Spinal cord (tissue), 10 donors: Measurements from ENCODE around the gene UPK3B. TPM values are rescaled to one million over a fixed set of nuclear protein-coding genes. Genes with fewer than 3 reads are reported as not detected.
"Not testable (repeated sequence)": the region's sequence is repeated elsewhere in the genome, so short reads cannot be mapped to it uniquely, and the experiment has no call there.

ENCODE experiments used
- DNase-seq, 6 donors: peaks; one replicate each; pipeline versions ENCODE4 v3.0.0 to v3.0.0-alpha.2; 2013 to 2015; ENCODE audit warnings: low spot score in 6 of 6, low read depth in 4 of 6
- H3K27ac ChIP-seq: one replicate; pipeline ENCODE4 v1.5.1; 2013; ENCODE audit warnings: low read depth, low read length, control low read depth
- H3K27me3 ChIP-seq: one replicate; pipeline ENCODE4 v1.6.1; 2013; ENCODE audit warnings: low read length; ENCODE audit not compliant: control insufficient read depth, insufficient read depth
- H3K36me3 ChIP-seq: one replicate; pipeline ENCODE4 v1.6.1; 2013; ENCODE audit warnings: low read length; ENCODE audit not compliant: control insufficient read depth, insufficient read depth
- H3K4me1 ChIP-seq: one replicate; pipeline ENCODE4 v1.6.1; 2013; ENCODE audit warnings: low read length; ENCODE audit not compliant: control insufficient read depth, insufficient read depth
- H3K4me3 ChIP-seq: one replicate; pipeline ENCODE4 v1.5.1; 2013; ENCODE audit warnings: low read depth, low read length, control low read depth
- H3K9me3 ChIP-seq: one replicate; pipeline ENCODE4 v1.6.1; 2013; ENCODE audit warnings: low read length; ENCODE audit not compliant: control insufficient read depth, insufficient read depth
- WGBS: methylation state at CpG from one replicate; pipeline ENCODE4 v1.1.5; 2013; ENCODE audit warnings: missing lambda C conversion rate; ENCODE audit not compliant: insufficient coverage; 5-methylcytosine and 5-hydroxymethylcytosine counted together
- polyA plus RNA-seq, 2 donors: library from polyadenylated mRNA; unstranded; fragments of 120-200 nt; gene quantifications; one replicate each; pipeline ENCODE4 v1.2.1, GENCODE V29; 2013; ENCODE audit not compliant: insufficient read length in 2 of 2
- total RNA-seq, 2 donors: library from RNA; depleted of rRNA in 1 of 2; stranded (reverse); fragments of 120-200 nt in 1 of 2; fragments of >200 nt in 1 of 2; gene quantifications; one replicate each; pipeline versions ENCODE4 v1.2.3 to v1.2.4, GENCODE V29; 2013 to 2014
- donor health status: healthy.

Gene UPK3B
- total and polyA plus RNA-seq, 4 donors, result 0.25 to 1.3 (median 0.97) TPM

GRCh38 chr7:76476280-76476679 lies 34.1 kb upstream of the UPK3B start:
- H3K27ac ChIP-seq, H3K9me3 ChIP-seq, H3K27me3 ChIP-seq, H3K36me3 ChIP-seq, H3K4me3 ChIP-seq, H3K4me1 ChIP-seq, DNase-seq: not testable (repeated sequence)
- WGBS, result no CpG with 5 or more reads among the region's 11 CpGs

GRCh38 chr7:76476742-76477474 lies 33.4 kb upstream of the UPK3B start:
- H3K36me3 ChIP-seq, H3K4me3 ChIP-seq, H3K9me3 ChIP-seq, DNase-seq, H3K27me3 ChIP-seq, H3K27ac ChIP-seq, H3K4me1 ChIP-seq: not testable (repeated sequence)
- WGBS, result 90% methylated on average over 2 of the region's 24 CpGs

DNA sequence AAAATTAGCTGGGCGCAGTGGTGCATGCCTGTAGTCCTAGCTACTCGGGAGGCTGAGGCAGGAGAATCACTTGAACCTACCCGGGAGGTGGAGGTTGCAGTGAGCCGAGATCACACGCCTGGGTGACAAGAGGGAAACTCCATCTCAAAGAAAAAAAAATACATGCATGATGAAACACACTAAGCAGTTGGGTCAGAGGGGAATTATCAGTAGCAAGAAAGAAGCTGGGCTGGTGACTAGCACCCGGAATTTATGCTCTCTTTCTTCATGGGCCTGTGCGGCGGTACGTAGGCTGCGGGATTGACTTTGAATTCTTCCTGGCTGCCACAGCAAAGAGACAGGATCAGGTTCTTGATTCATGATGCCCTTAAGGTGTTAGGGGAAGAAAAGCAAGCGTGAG lies 30.7 kb upstream of the UPK3B start:
- H3K27ac ChIP-seq, DNase-seq, H3K9me3 ChIP-seq, H3K27me3 ChIP-seq, H3K4me3 ChIP-seq, H3K4me1 ChIP-seq: not testable (repeated sequence)
- peaks cover 25% of the 10 kb centered on the region for H3K36me3 ChIP-seq
- WGBS, result 80% methylated on average over 1 of the region's 11 CpGs

DNA sequence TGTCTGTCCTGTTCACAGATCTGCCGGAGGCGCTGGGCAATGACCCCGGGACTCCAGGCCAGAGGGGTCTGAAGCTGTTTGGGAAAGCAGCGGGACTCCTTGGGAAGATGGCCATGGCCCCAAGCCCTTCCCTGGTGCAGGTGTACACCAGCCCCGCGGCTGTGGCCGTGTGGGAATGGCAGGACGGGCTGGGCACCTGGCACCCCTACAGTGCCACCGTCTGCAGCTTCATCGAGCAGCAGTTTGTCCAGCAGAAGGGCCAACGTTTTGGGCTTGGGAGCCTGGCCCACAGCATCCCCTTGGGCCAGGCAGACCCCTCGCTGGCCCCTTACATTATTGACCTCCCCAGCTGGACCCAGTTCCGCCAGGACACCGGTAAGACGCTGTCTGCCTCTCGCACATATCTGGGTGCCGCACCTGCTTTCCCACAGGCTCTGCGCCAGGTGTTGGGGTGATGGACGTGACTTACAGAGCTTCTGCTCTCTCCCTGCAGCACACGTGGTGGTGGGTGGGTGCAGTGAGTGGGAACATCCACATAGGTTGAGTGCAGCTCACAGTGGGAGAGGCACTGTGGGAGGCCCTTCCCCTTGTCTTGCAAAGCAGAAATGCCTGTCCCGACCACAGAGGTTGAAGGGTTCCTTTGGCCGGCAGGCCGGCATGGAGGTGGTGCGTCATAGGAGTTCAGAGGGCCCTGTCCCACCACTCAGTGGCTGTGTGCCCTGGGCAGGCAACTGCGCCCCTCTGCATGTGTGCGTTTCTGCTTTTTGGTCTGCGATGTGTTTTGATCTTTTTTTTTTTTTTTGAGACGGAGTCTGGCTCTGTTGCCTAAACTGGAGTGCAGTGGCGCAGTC lies 29.7 kb upstream of the UPK3B start:
- H3K27ac ChIP-seq, H3K27me3 ChIP-seq, H3K4me1 ChIP-seq, DNase-seq, H3K4me3 ChIP-seq, H3K9me3 ChIP-seq: not testable (repeated sequence)
- 87% methylated on average over 12 of the region's 29 CpGs for WGBS
- H3K36me3 ChIP-seq, result peaks cover 25% of the 10 kb centered on the region

DNA sequence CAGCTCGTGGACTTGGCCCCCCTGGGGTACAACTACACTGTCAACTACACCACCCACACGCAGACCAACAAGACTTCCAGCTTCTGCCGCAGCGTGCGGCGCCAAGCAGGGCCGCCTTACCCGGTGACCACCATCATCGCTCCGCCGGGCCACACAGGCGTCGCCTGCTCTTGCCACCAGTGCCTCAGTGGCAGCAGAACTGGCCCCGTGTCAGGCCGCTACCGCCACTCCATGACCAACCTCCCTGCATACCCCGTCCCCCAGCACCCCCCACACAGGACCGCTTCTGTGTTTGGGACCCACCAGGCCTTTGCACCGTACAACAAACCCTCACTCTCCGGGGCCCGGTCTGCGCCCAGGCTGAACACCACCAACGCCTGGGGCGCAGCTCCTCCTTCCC lies 27.7 kb upstream of the UPK3B start:
- not testable (repeated sequence) for DNase-seq, H3K27me3 ChIP-seq
- WGBS, result 96% methylated on average over 22 of the region's 24 CpGs

DNA sequence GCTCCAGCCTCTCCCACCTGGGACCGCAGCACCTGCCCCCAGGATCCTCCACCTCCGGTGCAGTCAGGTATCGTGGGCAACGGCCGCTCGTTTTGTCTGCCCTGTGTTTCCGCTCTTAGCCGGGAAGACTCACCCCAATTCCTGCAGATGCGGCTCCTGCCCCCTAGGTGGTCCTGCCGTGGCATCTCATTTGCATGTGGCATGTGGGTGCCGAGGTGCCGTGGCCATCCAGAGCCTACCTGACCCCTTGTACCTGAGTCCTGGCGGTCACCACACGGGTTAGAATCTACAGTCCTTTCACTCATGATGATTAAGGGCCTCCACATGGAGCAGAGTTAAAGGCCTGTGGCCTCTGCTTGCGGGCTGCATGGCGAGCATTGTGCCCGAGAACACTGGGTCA lies 27.3 kb upstream of the UPK3B start:
- peaks cover 25% of the 10 kb centered on the region for H3K36me3 ChIP-seq
- not testable (repeated sequence) for H3K4me3 ChIP-seq, DNase-seq, H3K9me3 ChIP-seq, H3K27me3 ChIP-seq, H3K27ac ChIP-seq, H3K4me1 ChIP-seq
- WGBS, result 88% methylated on average over 5 of the region's 17 CpGs

More for the DNA sequence above, 27.7 kb upstream of the UPK3B start:
- not testable (repeated sequence) for H3K9me3 ChIP-seq, H3K4me1 ChIP-seq, H3K27ac ChIP-seq, H3K4me3 ChIP-seq
- H3K36me3 ChIP-seq, result peaks cover 25% of the 10 kb centered on the region

DNA sequence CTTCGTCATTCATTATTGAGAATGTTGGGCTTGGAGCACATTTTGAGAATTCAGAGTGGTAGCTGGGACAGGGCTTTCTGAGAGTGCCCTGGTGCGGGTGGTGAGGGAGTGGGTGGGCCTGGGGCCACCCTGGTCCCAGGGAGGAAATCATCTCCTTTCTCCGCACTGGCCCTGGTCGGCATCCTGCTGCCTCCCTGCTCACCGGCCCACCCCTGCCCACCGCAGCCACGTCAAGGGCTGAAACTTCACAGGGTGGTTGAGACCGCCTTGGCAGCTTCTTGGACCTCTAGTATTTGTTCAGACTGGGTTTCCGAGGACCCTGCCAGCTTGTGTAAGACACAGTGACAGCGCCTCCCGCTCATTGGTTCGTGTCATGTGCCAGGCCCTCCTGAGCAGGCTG lies 25.9 kb upstream of the UPK3B start:
- H3K4me1 ChIP-seq, H3K9me3 ChIP-seq, H3K4me3 ChIP-seq, H3K27me3 ChIP-seq, H3K27ac ChIP-seq, DNase-seq: not testable (repeated sequence)
- no CpG with 5 or more reads among the region's 12 CpGs for WGBS
- peaks cover 25% of the 10 kb centered on the region for H3K36me3 ChIP-seq

GRCh38 chr7:76485822-76486610 lies 24.3 kb upstream of the UPK3B start:
- H3K9me3 ChIP-seq, H3K27me3 ChIP-seq, H3K27ac ChIP-seq, H3K4me1 ChIP-seq, H3K4me3 ChIP-seq, DNase-seq: not testable (repeated sequence)
- no CpG with 5 or more reads among the region's 20 CpGs for WGBS
- H3K36me3 ChIP-seq, result peaks cover 18% of the 10 kb centered on the region

DNA sequence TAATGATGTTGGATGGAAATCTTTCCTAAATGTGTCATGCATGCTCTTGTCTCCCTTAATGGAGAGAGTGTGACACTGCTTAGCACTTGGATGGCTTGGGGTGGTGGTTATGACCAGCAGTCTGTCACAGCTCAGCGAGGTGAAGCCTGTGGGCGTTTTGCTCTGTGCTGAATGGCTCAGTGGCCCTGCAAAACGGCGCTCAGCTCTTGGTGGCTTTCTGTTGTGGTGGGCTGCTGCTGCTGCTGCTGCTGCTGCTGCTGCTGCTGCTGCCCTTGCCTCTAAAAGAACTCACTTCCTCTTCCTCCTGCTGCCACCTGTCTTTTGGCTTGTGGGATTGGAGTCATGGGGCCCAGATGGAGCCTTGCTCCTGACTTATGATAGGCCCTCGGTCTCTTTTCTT lies 23.7 kb upstream of the UPK3B start:
- DNase-seq, H3K27ac ChIP-seq, H3K9me3 ChIP-seq, H3K4me1 ChIP-seq, H3K4me3 ChIP-seq, H3K27me3 ChIP-seq: not testable (repeated sequence)
- H3K36me3 ChIP-seq, result peaks cover 16% of the 10 kb centered on the region
- no CpG with 5 or more reads among the region's 5 CpGs for WGBS
